AG10803 (cell line): ENCODE results near the gene TRIP11.

Experiments used
- DNase-seq: peaks from one replicate; pipeline ENCODE4 v3.0.0; 2010; ENCODE audit warnings: low read depth
- H3K4me3 ChIP-seq: 2 replicates; pipeline ENCODE4 v1.5.1; 2011; ENCODE audit warnings: mild to moderate bottlenecking, low read length, control low read depth
- TF ChIP-seq, protein P1 (sequence below): conservative IDR thresholded peaks from 2 replicates; pipeline ENCODE4 v1.5.1; 2011; ENCODE audit warnings: mild to moderate bottlenecking, low read length, control low read depth, inconsistent platforms

TRIP11 gene

DNA sequence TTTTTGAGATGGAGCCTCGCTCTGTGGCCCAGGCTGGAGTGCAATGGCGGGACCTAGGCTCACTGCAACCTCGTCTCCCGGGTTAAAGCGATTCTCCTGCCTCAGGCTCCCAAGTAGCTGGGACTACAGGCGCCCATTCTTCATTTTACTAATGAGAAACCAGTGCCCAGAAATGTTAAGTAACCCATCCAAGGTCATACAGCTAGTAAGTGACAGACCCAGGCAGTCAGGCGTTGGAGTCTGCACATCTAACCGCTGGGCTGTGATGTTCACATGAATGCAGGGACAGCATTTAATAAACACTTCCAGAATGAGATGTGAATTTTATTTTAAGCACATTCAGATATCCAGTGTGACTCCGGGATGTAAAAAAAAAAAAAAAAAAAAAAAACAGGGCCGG is 1.3 kb upstream of the TRIP11 start:
- TF ChIP-seq, protein P1, sequence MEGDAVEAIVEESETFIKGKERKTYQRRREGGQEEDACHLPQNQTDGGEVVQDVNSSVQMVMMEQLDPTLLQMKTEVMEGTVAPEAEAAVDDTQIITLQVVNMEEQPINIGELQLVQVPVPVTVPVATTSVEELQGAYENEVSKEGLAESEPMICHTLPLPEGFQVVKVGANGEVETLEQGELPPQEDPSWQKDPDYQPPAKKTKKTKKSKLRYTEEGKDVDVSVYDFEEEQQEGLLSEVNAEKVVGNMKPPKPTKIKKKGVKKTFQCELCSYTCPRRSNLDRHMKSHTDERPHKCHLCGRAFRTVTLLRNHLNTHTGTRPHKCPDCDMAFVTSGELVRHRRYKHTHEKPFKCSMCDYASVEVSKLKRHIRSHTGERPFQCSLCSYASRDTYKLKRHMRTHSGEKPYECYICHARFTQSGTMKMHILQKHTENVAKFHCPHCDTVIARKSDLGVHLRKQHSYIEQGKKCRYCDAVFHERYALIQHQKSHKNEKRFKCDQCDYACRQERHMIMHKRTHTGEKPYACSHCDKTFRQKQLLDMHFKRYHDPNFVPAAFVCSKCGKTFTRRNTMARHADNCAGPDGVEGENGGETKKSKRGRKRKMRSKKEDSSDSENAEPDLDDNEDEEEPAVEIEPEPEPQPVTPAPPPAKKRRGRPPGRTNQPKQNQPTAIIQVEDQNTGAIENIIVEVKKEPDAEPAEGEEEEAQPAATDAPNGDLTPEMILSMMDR: no peak
- DNase-seq: no peak
- H3K4me3 ChIP-seq: no peak overlapping the region

DNA sequence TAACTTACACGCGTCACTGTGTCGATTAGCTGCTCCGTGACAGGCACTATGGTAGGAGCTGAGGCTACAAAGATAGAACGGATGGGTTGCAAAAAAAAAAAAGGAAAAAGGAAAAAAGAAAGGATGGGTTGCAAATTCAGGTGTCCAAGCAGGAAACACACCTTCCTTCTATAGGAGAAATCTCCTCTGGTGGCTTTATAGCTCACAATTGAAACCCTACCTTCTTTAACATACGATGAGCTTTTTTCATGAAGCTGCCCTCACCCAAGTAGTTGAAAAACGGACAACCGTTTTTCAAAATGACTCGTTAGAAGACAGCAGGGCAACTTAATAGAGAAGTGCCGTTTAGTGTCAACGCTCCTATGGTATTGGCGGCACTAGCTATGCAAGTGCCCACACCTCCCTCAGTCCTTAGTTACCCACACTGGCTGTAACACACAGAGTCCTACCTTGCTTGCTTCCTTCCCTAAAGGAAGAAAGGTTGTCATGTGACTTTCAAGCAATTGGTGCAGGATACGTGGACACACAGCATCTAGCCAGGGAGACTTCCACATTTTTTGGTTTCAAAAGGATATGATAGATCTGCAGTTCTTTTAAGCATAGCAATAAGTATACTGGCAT is 682 bp upstream of the TRIP11 start:
- TF ChIP-seq, protein P1: no peak
- peak overlapping the region; percentile 93 for H3K4me3 ChIP-seq
- DNase-seq: peak; percentile 23

DNA sequence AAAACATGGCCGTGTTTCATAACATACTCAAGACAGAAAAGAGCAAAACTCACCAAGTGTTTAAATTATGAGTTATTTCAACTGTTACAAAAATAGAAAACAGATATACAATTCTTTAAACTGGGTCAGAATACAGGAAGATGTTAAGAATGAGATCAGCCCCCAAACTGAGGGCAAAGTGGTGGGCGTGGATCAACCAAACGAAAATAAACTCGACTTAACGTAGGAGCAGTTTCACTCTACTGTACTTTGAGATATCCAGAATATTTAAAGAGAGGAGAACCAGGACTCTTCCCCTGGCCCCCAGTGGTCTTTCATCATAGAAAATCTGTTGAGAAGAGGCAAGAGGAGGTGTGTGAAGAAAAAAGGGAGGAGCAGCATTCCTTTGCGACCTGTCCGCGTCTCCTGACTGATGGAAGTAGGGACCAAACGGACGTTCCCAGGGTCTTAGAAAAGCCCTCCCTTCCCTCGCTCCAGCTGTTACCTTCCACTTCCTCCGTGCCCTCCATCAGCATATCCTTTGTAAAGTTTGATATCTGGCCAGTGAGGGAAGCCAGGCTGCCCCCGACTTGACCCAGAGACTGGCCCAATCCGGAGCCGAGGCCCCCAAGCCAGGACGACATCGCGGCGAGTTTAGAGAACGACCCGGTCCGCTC is 668 bp downstream of the TRIP11 start:
- peak overlapping the region; percentile 93 for H3K4me3 ChIP-seq
- DNase-seq: peak; percentile 58
- TF ChIP-seq, protein P1: no peak

DNA sequence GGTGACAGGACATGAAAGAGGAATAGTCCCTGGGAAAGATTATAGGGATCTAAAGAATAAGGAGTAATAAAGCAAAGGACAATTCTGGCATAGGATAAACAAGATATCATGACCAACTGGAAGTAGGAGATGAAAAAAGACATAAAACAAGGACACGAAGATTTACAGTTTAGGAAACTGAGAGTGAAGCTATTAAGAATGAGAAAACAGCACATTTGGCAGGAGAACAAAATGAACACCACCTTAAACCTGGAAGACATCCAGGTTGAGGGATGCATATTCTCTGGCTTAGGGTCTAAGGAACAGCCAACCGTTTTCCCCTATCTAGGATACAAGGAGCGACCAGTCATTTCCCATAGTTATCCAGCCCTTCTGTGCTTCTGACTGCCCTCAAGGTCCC is 1.9 kb downstream of the TRIP11 start:
- DNase-seq: no peak
- H3K4me3 ChIP-seq: peak overlapping the region; percentile 93
- TF ChIP-seq, protein P1: no peak

DNA sequence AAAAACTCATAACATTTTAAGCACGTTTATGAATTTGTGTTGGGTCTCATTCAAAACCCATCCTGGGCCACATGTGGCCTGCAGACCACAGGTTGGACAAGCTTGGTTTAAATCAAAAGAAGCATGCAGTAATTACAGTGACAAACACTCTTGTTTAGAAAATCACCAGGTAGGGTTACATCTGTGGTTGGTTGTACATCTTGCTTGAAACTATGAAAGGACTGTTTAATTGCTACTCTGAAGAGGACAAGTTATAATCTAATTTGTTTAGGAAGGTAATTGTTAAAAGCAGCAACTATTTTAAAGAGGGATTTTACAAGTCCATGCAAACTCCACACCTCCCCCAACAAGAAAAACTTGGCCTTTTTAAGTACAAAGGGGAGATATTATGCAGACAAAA is 4.0 kb downstream of the TRIP11 start:
- DNase-seq: no peak
- H3K4me3 ChIP-seq: no peak overlapping the region
- TF ChIP-seq, protein P1: no peak

DNA sequence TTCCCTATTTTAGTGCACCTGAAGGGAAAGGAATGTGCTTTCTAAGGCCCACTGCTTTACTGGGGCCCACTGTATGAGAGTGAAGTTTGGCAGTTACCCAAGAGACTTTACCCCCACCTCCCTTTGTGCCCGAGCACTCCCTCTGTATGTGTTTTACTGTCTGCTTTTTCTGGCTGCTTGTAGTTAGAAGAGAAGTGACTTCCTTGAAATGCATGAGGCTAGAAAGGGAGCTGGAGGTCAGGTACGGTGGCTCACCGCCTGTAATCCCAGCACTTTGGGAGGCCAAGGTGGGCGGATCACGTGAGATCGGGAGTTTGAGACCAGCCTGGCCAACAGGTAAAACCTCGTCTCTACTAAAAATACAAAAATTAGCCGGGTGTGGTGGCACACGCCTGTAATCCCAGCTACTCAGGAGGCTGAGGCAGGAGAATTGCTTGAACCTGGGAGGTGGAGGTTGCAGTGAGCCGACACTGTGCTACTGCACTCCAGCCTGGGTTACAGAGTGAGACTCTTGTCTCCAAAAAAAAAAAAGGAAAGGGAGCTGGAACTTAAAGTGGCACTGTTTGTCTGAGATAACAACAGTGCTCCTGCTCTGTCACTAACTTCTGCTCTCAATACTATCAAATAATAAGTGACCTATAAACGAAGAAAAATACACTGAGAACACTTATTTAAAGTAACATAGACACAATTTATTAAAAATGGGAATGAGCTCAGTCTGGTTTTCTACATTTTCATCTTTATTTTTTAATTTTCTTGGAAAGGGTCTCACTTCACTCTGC is 5.8 kb downstream of the TRIP11 start:
- no peak overlapping the region for H3K4me3 ChIP-seq
- no peak for DNase-seq
- TF ChIP-seq, protein P1: no peak

DNA sequence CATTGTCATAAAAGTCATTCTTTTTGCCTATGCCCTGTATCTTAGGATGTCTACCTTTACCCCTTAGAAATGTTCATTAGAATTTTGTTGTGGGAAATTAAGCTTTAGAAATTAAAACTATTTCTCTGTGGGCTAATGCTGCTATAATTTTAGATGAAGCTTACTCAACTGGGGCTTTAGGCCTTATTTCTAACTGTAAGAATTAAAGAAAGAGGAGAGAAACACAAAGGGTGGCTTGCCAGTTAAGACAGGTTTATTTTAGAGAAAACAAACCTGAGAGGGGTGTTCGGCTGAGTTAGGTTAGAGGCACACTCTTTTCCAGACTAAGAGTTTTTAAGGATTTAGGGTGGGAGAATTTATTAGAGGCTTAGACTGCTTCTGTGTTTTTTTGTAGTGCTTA is 6.4 kb downstream of the TRIP11 start:
- no peak for DNase-seq
- no peak overlapping the region for H3K4me3 ChIP-seq
- TF ChIP-seq, protein P1: no peak
